Upper lobe of right lung (tissue), 1 donor: ENCODE data around the gene ZER1. TPM values are rescaled to one million over a fixed set of nuclear protein-coding genes. Genes with fewer than 3 reads are reported as not detected.

ENCODE experiments used
- ATAC-seq: fragments of 200-7000 bp; cut with Tn5 transposase; one replicate; pipeline ENCODE4 v1.9.1; 2020; ENCODE audit warnings: mild to moderate bottlenecking, moderate library complexity
- DNase-seq: peaks from one replicate; pipeline ENCODE4 v3.0.0-alpha.2; 2020
- H3K27ac ChIP-seq: fragments of 200-600 bp; one replicate; pipeline ENCODE4 v1.8.0; 2022
- H3K27me3 ChIP-seq: fragments of 200-600 bp; one replicate; pipeline ENCODE4 v1.8.0; 2022; ENCODE audit warnings: mild to moderate bottlenecking
- H3K36me3 ChIP-seq: fragments of 200-600 bp; one replicate; pipeline ENCODE4 v1.8.0; 2022
- H3K4me1 ChIP-seq: fragments of 200-600 bp; one replicate; pipeline ENCODE4 v1.8.0; 2022
- H3K4me3 ChIP-seq: fragments of 200-600 bp; one replicate; pipeline ENCODE4 v1.8.0; 2022; ENCODE audit warnings: mild to moderate bottlenecking
- H3K9me3 ChIP-seq: fragments of 200-600 bp; one replicate; pipeline ENCODE4 v1.8.0; 2022
- CTCF ChIP-seq: fragments of 200-600 bp; IDR thresholded peaks from one replicate; pipeline ENCODE4 v1.8.0; 2022; ENCODE audit warnings: antibody characterized with exemption
- intact Hi-C: fragments of 100-400 bp; cut with DNase I; formaldehyde crosslinking; loops from one replicate; pipeline ENCODE4 v1.11.0; 2022
- total RNA-seq: library from RNA; stranded (reverse); fragmentation: NEBNext Ultra II Directional; extraction: Animal tissue kit (Norgen Biotek cat#: 25700); gene quantifications from one replicate; pipeline ENCODE4 v1.2.1, GENCODE V29; 2021
- donor health status: DM: no; HTN: yes; CAD: no; lungs with severe emphysema.

The ZER1 gene
- total RNA-seq, 1 donor from 2014 or later, result 32.0 TPM

GRCh38 chr9:128792978-128793686 is 21.4 kb upstream of the ZER1 start:
- intact Hi-C loops, result no loop called here
- Histone ChIP-seq H3K4me3 (no peak overlapping the region), H3K36me3 (peaks cover 72% of the 10 kb centered on the region), H3K4me1 (peaks cover 5% of the 10 kb centered on the region), H3K9me3 (no peaks in the 10 kb centered on the region), H3K27me3 (no peaks in the 10 kb centered on the region), H3K27ac (no peak overlapping the region)
- DNase-seq (no peak), ATAC-seq (no peak)
- no peak for TF ChIP-seq CTCF

- H3K4me1 ChIP-seq, result peaks cover 10% of the 10 kb centered on the region
- H3K27me3 ChIP-seq, result no peaks in the 10 kb centered on the region
- intact Hi-C loops, result no loop called here
- H3K36me3 ChIP-seq, result peaks cover 62% of the 10 kb centered on the region
- DNase-seq, result no peak
- no peak overlapping the region for H3K4me3 ChIP-seq
- no peak for TF ChIP-seq CTCF
- no peak overlapping the region for H3K27ac ChIP-seq
- ATAC-seq, result no peak
- H3K9me3 ChIP-seq, result no peaks in the 10 kb centered on the region
Observed at GRCh38 chr9:128792134-128792533, 20.4 kb upstream of the ZER1 start.

GRCh38 chr9:128790536-128790935 is 18.8 kb upstream of the ZER1 start:
- peaks cover 10% of the 10 kb centered on the region for H3K4me1 ChIP-seq
- H3K36me3 ChIP-seq, result peaks cover 46% of the 10 kb centered on the region
- DNase-seq, result no peak
- intact Hi-C loops, result no loop called here
- no peak overlapping the region for H3K4me3 ChIP-seq
- H3K27me3 ChIP-seq, result no peaks in the 10 kb centered on the region
- H3K9me3 ChIP-seq, result no peaks in the 10 kb centered on the region
- TF ChIP-seq CTCF, result no peak
- ATAC-seq, result no peak
- no peak overlapping the region for H3K27ac ChIP-seq

GRCh38 chr9:128788445-128788844 is 16.7 kb upstream of the ZER1 start:
- no peak for TF ChIP-seq CTCF
- H3K4me3 ChIP-seq, result no peak overlapping the region
- DNase-seq, result no peak

GRCh38 chr9:128787659-128788058 is 15.9 kb upstream of the ZER1 start:
- intact Hi-C loops, result no loop called here
- Histone ChIP-seq H3K36me3 (peaks cover 22% of the 10 kb centered on the region), H3K27ac (peak overlapping the region; percentile 84), H3K27me3 (no peaks in the 10 kb centered on the region), H3K9me3 (no peaks in the 10 kb centered on the region), H3K4me1 (peaks cover 10% of the 10 kb centered on the region), H3K4me3 (peak overlapping the region; percentile 85)
- DNase-seq (no peak), ATAC-seq (peak; percentile 2)
- TF ChIP-seq CTCF, result no peak

More at GRCh38 chr9:128788445-128788844, 16.7 kb upstream of the ZER1 start:
- H3K4me1 ChIP-seq, result peaks cover 10% of the 10 kb centered on the region
- H3K9me3 ChIP-seq, result no peaks in the 10 kb centered on the region
- intact Hi-C loops, result no loop called here
- no peaks in the 10 kb centered on the region for H3K27me3 ChIP-seq
- no peak overlapping the region for H3K27ac ChIP-seq
- peaks cover 30% of the 10 kb centered on the region for H3K36me3 ChIP-seq
- no peak for ATAC-seq
